MCF 10A (cell line): ENCODE measurements around the gene FOXP4. TPM values are rescaled to one million over a fixed set of nuclear protein-coding genes. Genes with fewer than 3 reads are reported as not detected.

ENCODE experiments used
- BruUV-seq: library from RNA; stranded (reverse); fragments of 400-500 nt; replicated peaks from 2 replicates; lab custom pipeline; 2021; lab: Mats Ljungman, UMichigan
- CTCF ChIA-PET: fragments of 300-600 bp; sonication (Branson Sonifier 250); formaldehyde crosslinking; extraction: SDS; loops from one replicate; lab custom pipeline; 2021; ENCODE audit warnings: antibody characterized with exemption, inconsistent platforms; lab: Yijun Ruan, JAX
- POLR2A ChIA-PET: fragments of 300-600, 350-650 bp; sonication (Branson Sonifier 250); formaldehyde crosslinking; extraction: SDS; loops from one replicate; lab custom pipeline; 2020; ENCODE audit warnings: antibody characterized with exemption, inconsistent platforms; lab: Yijun Ruan, JAX
- DNase-seq: peaks from one replicate; pipeline ENCODE4 v3.0.0-alpha.2; 2018; ENCODE audit not compliant: unreplicated experiment
- H3K27ac Mint-ChIP-seq: one replicate; pipeline ENCODE4 v1.8.0; 2022; ENCODE audit warnings: mild to moderate bottlenecking, low read depth, mixed read lengths; ENCODE audit not compliant: unreplicated experiment
- H3K27me3 Mint-ChIP-seq: one replicate; pipeline ENCODE4 v1.8.0; 2022; ENCODE audit warnings: mixed read lengths; ENCODE audit not compliant: insufficient read depth, unreplicated experiment
- H3K36me3 Mint-ChIP-seq: one replicate; pipeline ENCODE4 v1.8.0; 2022; ENCODE audit warnings: mild to moderate bottlenecking, moderate library complexity, mixed read lengths; ENCODE audit not compliant: insufficient read depth, unreplicated experiment
- H3K4me1 Mint-ChIP-seq: one replicate; pipeline ENCODE4 v1.8.0; 2022; ENCODE audit warnings: mixed read lengths; ENCODE audit not compliant: insufficient read depth, unreplicated experiment
- H3K4me3 Mint-ChIP-seq: one replicate; pipeline ENCODE4 v1.8.0; 2022; ENCODE audit warnings: mild to moderate bottlenecking, moderate library complexity, mixed read lengths; ENCODE audit not compliant: unreplicated experiment
- H3K9me3 Mint-ChIP-seq: one replicate; pipeline ENCODE4 v1.8.0; 2022; ENCODE audit warnings: mixed read lengths; ENCODE audit not compliant: unreplicated experiment
- CTCF ChIP-seq: fragments of 200-600 bp; IDR thresholded peaks from one replicate; pipeline ENCODE4 v1.8.0; 2022; ENCODE audit warnings: antibody characterized with exemption, mild to moderate bottlenecking; ENCODE audit not compliant: unreplicated experiment
- intact Hi-C: fragments of 100-400 bp; cut with micrococcal nuclease; formaldehyde crosslinking; loops from 2 replicates; pipeline ENCODE4 v1.14.1; 2022
- total RNA-seq: library from RNA; stranded (reverse); gene quantifications from 2 replicates; pipeline ENCODE4 v1.2.3, GENCODE V29; 2022

The FOXP4 gene
- total RNA-seq, 1 experiment from 2014 or later, result 16.5 TPM

- Mint-ChIP-seq H3K27me3 (no peaks in the 10 kb centered on the region), H3K4me1 (peaks cover 14% of the 10 kb centered on the region), H3K9me3 (no peaks in the 10 kb centered on the region), H3K4me3 (no peak overlapping the region), H3K36me3 (peaks cover 13% of the 10 kb centered on the region), H3K27ac (no peak overlapping the region)
- ChIA-PET POLR2A (interaction anchor here (1.2 kb wide), 1 partner anchor 26 kb away, joined by 3 read pairs; no protein-coding TSS in a partner anchor), CTCF (interaction anchor here (0.7 to 1.7 kb wide), 2 partner anchors 18 to 205 kb away, joined by 3 to 4 read pairs; no protein-coding TSS in a partner anchor)
- no TSS peak for BruUV-seq
- no peak for DNase-seq
- TF ChIP-seq CTCF, result no peak
- intact Hi-C loops, result no loop called here
Observed at GRCh38 chr6:41573276-41573675, 27.1 kb downstream of the FOXP4 start.

- no peak for TF ChIP-seq CTCF
- Mint-ChIP-seq H3K36me3 (peaks cover 14% of the 10 kb centered on the region), H3K4me3 (no peak overlapping the region), H3K27ac (no peak overlapping the region), H3K27me3 (no peaks in the 10 kb centered on the region), H3K9me3 (no peaks in the 10 kb centered on the region), H3K4me1 (peaks cover 19% of the 10 kb centered on the region)
- CTCF ChIA-PET, result interaction anchor here (0.7 to 1.7 kb wide), 2 partner anchors 17 to 206 kb away, joined by 3 to 4 read pairs; no protein-coding TSS in a partner anchor
- no TSS peak for BruUV-seq
- POLR2A ChIA-PET, result interaction anchor here (1.2 kb wide), 1 partner anchor 27 kb away, joined by 3 read pairs; no protein-coding TSS in a partner anchor
- DNase-seq, result no peak
- intact Hi-C loops, result no loop called here
Observed at GRCh38 chr6:41573985-41574384, 27.8 kb downstream of the FOXP4 start.

- no peak for DNase-seq
- Mint-ChIP-seq H3K9me3 (no peaks in the 10 kb centered on the region), H3K27ac (no peak overlapping the region), H3K36me3 (peaks cover 20% of the 10 kb centered on the region), H3K27me3 (no peaks in the 10 kb centered on the region), H3K4me1 (peaks cover 22% of the 10 kb centered on the region), H3K4me3 (no peak overlapping the region)
- BruUV-seq, result no TSS peak
- CTCF ChIA-PET, result interaction anchor here (0.7 to 1.4 kb wide), 2 partner anchors 15 to 206 kb away, joined by 3 read pairs; no protein-coding TSS in a partner anchor
- TF ChIP-seq CTCF, result no peak
- intact Hi-C loops, result no loop called here
- POLR2A ChIA-PET, result no interaction called here
Observed at GRCh38 chr6:41575598-41575997, 29.4 kb downstream of the FOXP4 start.

- Mint-ChIP-seq H3K4me3 (no peak overlapping the region), H3K36me3 (peaks cover 21% of the 10 kb centered on the region), H3K4me1 (peaks cover 33% of the 10 kb centered on the region), H3K9me3 (no peaks in the 10 kb centered on the region), H3K27me3 (no peaks in the 10 kb centered on the region), H3K27ac (no peak overlapping the region)
- ChIA-PET CTCF (no interaction called here), POLR2A (no interaction called here)
- no TSS peak for BruUV-seq
- DNase-seq, result no peak
- no peak for TF ChIP-seq CTCF
- intact Hi-C loops, result no loop called here
Observed at GRCh38 chr6:41576667-41577066, 30.5 kb downstream of the FOXP4 start.
